ENCODE results near the gene CD274. TPM values are rescaled to one million over a fixed set of nuclear protein-coding genes. Genes with fewer than 3 reads are reported as not detected.

The CD274 gene
- total RNA-seq (0.07 TPM in 1 of 2 replicates, not detected in the other), polyA plus RNA-seq (not detected in 2 replicates)

GRCh38 chr9:5450359-5451091 is at the start of gene CD274:
Gene CD274 (plus strand): TSS chr9:5450542. CDS start chr9:5456114, 5,572 bp downstream.
- no peak for TF ChIP-seq EZH2phosphoT487 (IDR thresholded peaks at IDR 0.05; ENCODE audit: low read depth, severe bottlenecking, unreplicated experiment)
- TF ChIP-seq EZH2 (IDR thresholded peaks at IDR 0.05; ENCODE audit: borderline replicate concordance) = no peak
- TF ChIP-seq, protein P1, sequence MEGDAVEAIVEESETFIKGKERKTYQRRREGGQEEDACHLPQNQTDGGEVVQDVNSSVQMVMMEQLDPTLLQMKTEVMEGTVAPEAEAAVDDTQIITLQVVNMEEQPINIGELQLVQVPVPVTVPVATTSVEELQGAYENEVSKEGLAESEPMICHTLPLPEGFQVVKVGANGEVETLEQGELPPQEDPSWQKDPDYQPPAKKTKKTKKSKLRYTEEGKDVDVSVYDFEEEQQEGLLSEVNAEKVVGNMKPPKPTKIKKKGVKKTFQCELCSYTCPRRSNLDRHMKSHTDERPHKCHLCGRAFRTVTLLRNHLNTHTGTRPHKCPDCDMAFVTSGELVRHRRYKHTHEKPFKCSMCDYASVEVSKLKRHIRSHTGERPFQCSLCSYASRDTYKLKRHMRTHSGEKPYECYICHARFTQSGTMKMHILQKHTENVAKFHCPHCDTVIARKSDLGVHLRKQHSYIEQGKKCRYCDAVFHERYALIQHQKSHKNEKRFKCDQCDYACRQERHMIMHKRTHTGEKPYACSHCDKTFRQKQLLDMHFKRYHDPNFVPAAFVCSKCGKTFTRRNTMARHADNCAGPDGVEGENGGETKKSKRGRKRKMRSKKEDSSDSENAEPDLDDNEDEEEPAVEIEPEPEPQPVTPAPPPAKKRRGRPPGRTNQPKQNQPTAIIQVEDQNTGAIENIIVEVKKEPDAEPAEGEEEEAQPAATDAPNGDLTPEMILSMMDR (IDR thresholded peaks at IDR 0.05; ENCODE audit: poor library complexity) = peak; percentile 74
- Histone ChIP-seq H3K79me2 (no peaks in the 10 kb centered on the region), H3K27me3 (no peaks in the 10 kb centered on the region), H3K27ac (peak within 1 kb of the TSS; percentile 15), H2AFZ (peak within 1 kb of the TSS; percentile 80), H3K4me2 (peak within 1 kb of the TSS; percentile 74), H3K4me1 (ENCODE audit: insufficient read depth) (no peaks in the 10 kb centered on the region), H3K36me3 (replicated peaks; ENCODE audit: insufficient read depth, low read depth) (no peaks in the 10 kb centered on the region), H3K9me3 (ENCODE audit: low read depth) (no peaks in the 10 kb centered on the region), H4K20me1 (ENCODE audit: insufficient read depth, poor library complexity, severe bottlenecking) (no peaks in the 10 kb centered on the region), H3K9me2 (replicated peaks; ENCODE audit: insufficient read depth) (no peaks in the 10 kb centered on the region), H3K4me3 (peak within 1 kb of the TSS; percentile 9)
- 12% methylated on average over 36 of the region's 36 CpGs for WGBS (ENCODE audit: low lambda C conversion rate, missing lambda C conversion rate)
- peak; percentile 93 for DNase-seq (ENCODE audit: low spot score)

DNA sequence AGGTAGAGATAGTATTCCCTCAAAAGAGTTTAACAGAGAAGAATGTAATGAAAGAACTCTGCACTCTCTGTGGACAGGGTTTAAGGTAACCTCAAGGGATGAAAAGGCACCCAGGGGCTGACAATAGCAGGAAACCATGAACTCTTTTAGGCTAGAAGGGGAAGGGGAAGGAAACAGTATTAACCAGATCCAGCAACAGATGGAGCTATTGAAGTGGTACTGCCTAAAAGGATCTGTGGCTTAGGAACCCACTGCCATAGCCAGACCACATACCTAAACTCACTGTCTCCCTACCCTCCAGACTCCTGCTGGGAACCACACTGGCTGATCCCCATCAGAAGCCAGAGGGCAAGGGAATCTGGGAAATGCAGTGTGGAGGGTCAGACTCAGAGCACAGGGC is 48.1 kb upstream of the CD274 start:
- Histone ChIP-seq H3K36me3 (replicated peaks; ENCODE audit: insufficient read depth, low read depth) (no peaks in the 10 kb centered on the region), H3K9me3 (ENCODE audit: low read depth) (no peaks in the 10 kb centered on the region), H3K9me2 (replicated peaks; ENCODE audit: insufficient read depth) (no peaks in the 10 kb centered on the region), H3K4me1 (ENCODE audit: insufficient read depth) (no peaks in the 10 kb centered on the region), H2AFZ (no peak overlapping the region), H3K27me3 (no peaks in the 10 kb centered on the region), H3K27ac (no peak overlapping the region), H3K4me3 (no peak overlapping the region), H3K79me2 (no peaks in the 10 kb centered on the region), H3K4me2 (no peak overlapping the region), H4K20me1 (ENCODE audit: insufficient read depth, poor library complexity, severe bottlenecking) (no peaks in the 10 kb centered on the region)
- no peak for DNase-seq (ENCODE audit: low spot score)
- TF ChIP-seq EZH2phosphoT487 (IDR thresholded peaks at IDR 0.05; ENCODE audit: low read depth, severe bottlenecking, unreplicated experiment) (no peak), EZH2 (IDR thresholded peaks at IDR 0.05; ENCODE audit: borderline replicate concordance) (no peak)
- TF ChIP-seq, protein P1 (IDR thresholded peaks at IDR 0.05; ENCODE audit: poor library complexity) = no peak

GRCh38 chr9:5408596-5408995 is 41.7 kb upstream of the CD274 start:
- Histone ChIP-seq H3K9me2 (replicated peaks; ENCODE audit: insufficient read depth) (no peaks in the 10 kb centered on the region), H3K4me3 (no peak overlapping the region), H3K27ac (no peak overlapping the region), H4K20me1 (ENCODE audit: insufficient read depth, poor library complexity, severe bottlenecking) (no peaks in the 10 kb centered on the region), H3K79me2 (no peaks in the 10 kb centered on the region), H3K27me3 (no peaks in the 10 kb centered on the region), H3K9me3 (ENCODE audit: low read depth) (no peaks in the 10 kb centered on the region), H3K4me2 (no peak overlapping the region), H3K4me1 (ENCODE audit: insufficient read depth) (no peaks in the 10 kb centered on the region), H2AFZ (no peak overlapping the region), H3K36me3 (replicated peaks; ENCODE audit: insufficient read depth, low read depth) (no peaks in the 10 kb centered on the region)
- TF ChIP-seq EZH2phosphoT487 (IDR thresholded peaks at IDR 0.05; ENCODE audit: low read depth, severe bottlenecking, unreplicated experiment) (no peak), EZH2 (IDR thresholded peaks at IDR 0.05; ENCODE audit: borderline replicate concordance) (no peak)
- TF ChIP-seq, protein P1 (IDR thresholded peaks at IDR 0.05; ENCODE audit: poor library complexity) = no peak
- no peak for DNase-seq (ENCODE audit: low spot score)
- 90% methylated on average over 1 of the region's 1 CpG for WGBS (ENCODE audit: low lambda C conversion rate, missing lambda C conversion rate)
